Omental fat pad (tissue), 4 donors: ENCODE data around the gene SMG6. TPM values are rescaled to one million over a fixed set of nuclear protein-coding genes. Genes with fewer than 3 reads are reported as not detected.

ENCODE experiments used
- ATAC-seq: fragments of 150-250 bp; one replicate; pipeline ENCODE4 v1.9.1; 2016; ENCODE audit warnings: mild to moderate bottlenecking, moderate library complexity; ENCODE audit not compliant: low FRiP score
- DNase-seq: peaks from one replicate; pipeline ENCODE4 v3.0.0-alpha.2; 2019; ENCODE audit warnings: low spot score
- small RNA-seq: library from RNA; depleted of rRNA; stranded (forward); fragments of <200 nt; gene quantifications from one replicate; pipeline ENCODE3, GENCODE V24; 2016
- total RNA-seq, 4 donors: library from RNA; depleted of rRNA; stranded (reverse); fragments of >200 nt; gene quantifications; one replicate each; pipeline ENCODE4 v1.1.0, GENCODE V29; 2016
- TF ChIP-seq, protein P1 (sequence below), 3 donors: fragments of 450-650 bp; IDR thresholded peaks; one replicate each; pipeline ENCODE4 v1.5.1; 2016 to 2017; ENCODE audit warnings: antibody characterized with exemption in 3 of 3, mild to moderate bottlenecking in 3 of 3, moderate library complexity in 2 of 3

The SMG6 gene
- total RNA-seq, 4 donors from 2014 or later: 19.1 to 36.1 (median 25.1) TPM

DNA sequence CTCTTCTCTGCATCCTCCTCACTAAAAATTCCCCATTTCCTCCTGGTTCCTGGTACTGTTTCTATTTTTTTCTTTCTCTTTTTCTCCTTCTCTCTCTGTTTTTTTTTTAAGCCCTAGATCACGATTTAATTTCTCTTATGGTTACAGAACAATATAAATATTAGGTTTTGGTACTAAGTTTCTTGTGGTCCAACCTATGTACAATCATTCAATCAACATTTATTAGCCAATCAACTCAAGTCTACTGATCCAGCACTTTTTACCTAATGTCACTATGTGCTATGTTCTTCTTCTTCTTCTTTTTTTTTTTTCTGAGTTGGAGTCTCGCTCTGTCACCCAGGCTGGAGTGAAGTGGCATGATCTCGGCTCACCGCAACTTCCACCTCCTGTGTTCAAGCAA, 291.1 kb downstream of the SMG6 start:
- DNase-seq (no peak), ATAC-seq (no peak)
- TF ChIP-seq, protein P1, sequence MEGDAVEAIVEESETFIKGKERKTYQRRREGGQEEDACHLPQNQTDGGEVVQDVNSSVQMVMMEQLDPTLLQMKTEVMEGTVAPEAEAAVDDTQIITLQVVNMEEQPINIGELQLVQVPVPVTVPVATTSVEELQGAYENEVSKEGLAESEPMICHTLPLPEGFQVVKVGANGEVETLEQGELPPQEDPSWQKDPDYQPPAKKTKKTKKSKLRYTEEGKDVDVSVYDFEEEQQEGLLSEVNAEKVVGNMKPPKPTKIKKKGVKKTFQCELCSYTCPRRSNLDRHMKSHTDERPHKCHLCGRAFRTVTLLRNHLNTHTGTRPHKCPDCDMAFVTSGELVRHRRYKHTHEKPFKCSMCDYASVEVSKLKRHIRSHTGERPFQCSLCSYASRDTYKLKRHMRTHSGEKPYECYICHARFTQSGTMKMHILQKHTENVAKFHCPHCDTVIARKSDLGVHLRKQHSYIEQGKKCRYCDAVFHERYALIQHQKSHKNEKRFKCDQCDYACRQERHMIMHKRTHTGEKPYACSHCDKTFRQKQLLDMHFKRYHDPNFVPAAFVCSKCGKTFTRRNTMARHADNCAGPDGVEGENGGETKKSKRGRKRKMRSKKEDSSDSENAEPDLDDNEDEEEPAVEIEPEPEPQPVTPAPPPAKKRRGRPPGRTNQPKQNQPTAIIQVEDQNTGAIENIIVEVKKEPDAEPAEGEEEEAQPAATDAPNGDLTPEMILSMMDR (IDR thresholded peaks at IDR 0.05): no peak

- ATAC-seq: peak; percentile 45
- TF ChIP-seq, protein P1 (IDR thresholded peaks at IDR 0.05): no peak
- no peak for DNase-seq
These were observed 291.9 kb downstream of the SMG6 start for GRCh38 chr17:2011411-2012371.

Small RNAs within 50 kb of the gene (small RNA-seq; reads per million reads assigned to genes)
- gene AC090617.6 (not detected), gene AC090617.7 (not detected), gene AC090617.8 (not detected), gene AC090617.9 (not detected), gene MIR132 (30.2 reads per million, percentile 94 among the genes with 10 or more reads in this experiment), gene MIR212 (17.3 reads per million, percentile 92 among the genes with 10 or more reads in this experiment), gene OVCA2 (not detected), gene RN7SL624P (not detected), gene SNORD91A (1,707 reads per million, percentile 99 among the genes with 10 or more reads in this experiment), gene SNORD91B (456 reads per million, percentile 98 among the genes with 10 or more reads in this experiment)

Other genes starting within 250 kb of the SMG6 start
- 10 to 100 TPM in 3 of 4 donors, 1 to 10 TPM in 1; 9.9 to 63.8 (median 37.3) TPM for gene HIC1, start 248.7 kb downstream of the SMG6 start, total RNA-seq
- 10 to 100 TPM in 1 of 4 donors, 1 to 10 TPM in 3; 5.0 to 14.9 (median 7.2) TPM for gene SRR, start 165 bp upstream of the SMG6 start, total RNA-seq
- gene TSR1, start 32.7 kb upstream of the SMG6 start, total RNA-seq: 100 to 1,000 TPM in 1 of 4 donors, 10 to 100 TPM in 3; 31.6 to 124 (median 40.8) TPM
- 10 to 100 TPM; 30.8 to 50.7 (median 39.8) TPM for gene SGSM2, start 33.7 kb upstream of the SMG6 start, total RNA-seq
- 10 to 100 TPM; 11.9 to 23.2 (median 18.5) TPM for gene MNT, start 97.3 kb upstream of the SMG6 start, total RNA-seq
- 10 to 100 TPM; 12.6 to 45.1 (median 19.1) TPM for gene METTL16, start 208.1 kb upstream of the SMG6 start, total RNA-seq